ENCODE data around the gene SEMA4D. TPM values are rescaled to one million over a fixed set of nuclear protein-coding genes. Genes with fewer than 3 reads are reported as not detected.

The SEMA4D gene
- total RNA-seq, 1 donor = 0.43 TPM

- no peak for DNase-seq (ENCODE audit: low read depth)
- no peak overlapping the region for H3K4me3 ChIP-seq (ENCODE audit: low read depth, low read length)
- TF ChIP-seq, protein P1, sequence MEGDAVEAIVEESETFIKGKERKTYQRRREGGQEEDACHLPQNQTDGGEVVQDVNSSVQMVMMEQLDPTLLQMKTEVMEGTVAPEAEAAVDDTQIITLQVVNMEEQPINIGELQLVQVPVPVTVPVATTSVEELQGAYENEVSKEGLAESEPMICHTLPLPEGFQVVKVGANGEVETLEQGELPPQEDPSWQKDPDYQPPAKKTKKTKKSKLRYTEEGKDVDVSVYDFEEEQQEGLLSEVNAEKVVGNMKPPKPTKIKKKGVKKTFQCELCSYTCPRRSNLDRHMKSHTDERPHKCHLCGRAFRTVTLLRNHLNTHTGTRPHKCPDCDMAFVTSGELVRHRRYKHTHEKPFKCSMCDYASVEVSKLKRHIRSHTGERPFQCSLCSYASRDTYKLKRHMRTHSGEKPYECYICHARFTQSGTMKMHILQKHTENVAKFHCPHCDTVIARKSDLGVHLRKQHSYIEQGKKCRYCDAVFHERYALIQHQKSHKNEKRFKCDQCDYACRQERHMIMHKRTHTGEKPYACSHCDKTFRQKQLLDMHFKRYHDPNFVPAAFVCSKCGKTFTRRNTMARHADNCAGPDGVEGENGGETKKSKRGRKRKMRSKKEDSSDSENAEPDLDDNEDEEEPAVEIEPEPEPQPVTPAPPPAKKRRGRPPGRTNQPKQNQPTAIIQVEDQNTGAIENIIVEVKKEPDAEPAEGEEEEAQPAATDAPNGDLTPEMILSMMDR (IDR thresholded peaks at IDR 0.05; ENCODE audit: insufficient read depth, low read depth, low read length) = no peak
Measured at GRCh38 chr9:89493671-89494070, 4.2 kb downstream of the SEMA4D start.

DNA sequence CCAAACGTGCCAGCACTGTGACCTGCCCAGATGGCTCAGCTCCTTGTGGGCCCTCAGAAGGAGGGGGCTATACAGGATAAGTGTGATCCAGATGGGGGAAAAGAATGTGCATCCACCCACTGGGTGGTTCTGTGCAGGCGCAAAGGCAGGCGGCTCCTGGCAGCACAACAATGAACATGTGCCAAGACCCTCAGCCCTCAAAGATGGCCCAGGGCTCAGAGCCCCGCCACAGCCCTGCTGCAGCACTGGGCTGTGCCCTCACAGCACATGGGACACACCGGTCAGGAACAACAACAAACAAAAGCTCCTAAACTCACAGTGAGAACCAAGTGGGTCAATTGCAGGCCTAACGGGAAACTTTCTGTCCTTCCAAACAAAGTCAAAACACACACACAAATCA lies 4.7 kb downstream of the SEMA4D start:
- TF ChIP-seq, protein P1 (IDR thresholded peaks at IDR 0.05; ENCODE audit: insufficient read depth, low read depth, low read length) = no peak
- no peak for DNase-seq (ENCODE audit: low read depth)
- no peak overlapping the region for H3K4me3 ChIP-seq (ENCODE audit: low read depth, low read length)

DNA sequence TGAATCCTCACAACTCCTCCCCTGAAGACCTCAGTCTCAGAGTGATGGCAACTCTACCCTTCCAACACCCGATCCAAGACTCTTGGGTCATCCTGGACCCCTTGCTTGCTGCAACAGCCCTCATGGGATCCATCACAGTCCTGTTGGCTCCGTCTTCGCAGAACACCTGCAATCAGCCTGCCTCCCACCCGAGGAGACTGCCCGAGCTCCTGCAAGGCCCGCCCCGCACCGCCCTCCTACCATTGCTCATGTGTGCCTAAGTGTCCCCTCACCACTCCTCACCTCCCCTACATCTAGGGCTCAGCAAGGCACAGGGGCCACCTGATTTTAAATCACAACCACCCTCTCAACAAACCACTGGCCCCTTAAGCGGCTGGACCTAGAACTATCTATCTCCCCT lies 5.3 kb downstream of the SEMA4D start:
- no peak overlapping the region for H3K4me3 ChIP-seq (ENCODE audit: low read depth, low read length)
- TF ChIP-seq, protein P1 (IDR thresholded peaks at IDR 0.05; ENCODE audit: insufficient read depth, low read depth, low read length) = no peak
- no peak for DNase-seq (ENCODE audit: low read depth)

DNA sequence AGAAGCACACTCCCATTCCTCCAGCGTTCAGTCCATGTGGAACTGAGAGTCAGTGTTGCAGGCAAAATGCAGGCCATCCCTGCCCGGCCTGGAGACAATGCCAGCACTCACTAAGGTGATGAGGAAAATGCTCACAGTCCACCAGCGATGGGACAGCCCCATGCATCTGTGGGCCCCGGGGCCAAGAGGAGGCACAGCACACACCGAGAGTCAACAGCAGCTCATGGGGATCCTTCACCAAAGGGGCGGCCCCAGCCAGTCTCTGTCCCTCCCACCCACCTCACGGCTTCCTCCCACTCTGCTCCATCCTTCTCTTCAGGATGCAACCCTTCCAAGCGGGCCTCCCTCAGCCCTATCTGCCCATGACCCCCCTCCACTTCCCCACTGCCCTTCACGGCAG lies 6.2 kb downstream of the SEMA4D start:
- DNase-seq (ENCODE audit: low read depth) = no peak
- no peak overlapping the region for H3K4me3 ChIP-seq (ENCODE audit: low read depth, low read length)
- TF ChIP-seq, protein P1 (IDR thresholded peaks at IDR 0.05; ENCODE audit: insufficient read depth, low read depth, low read length) = no peak

DNA sequence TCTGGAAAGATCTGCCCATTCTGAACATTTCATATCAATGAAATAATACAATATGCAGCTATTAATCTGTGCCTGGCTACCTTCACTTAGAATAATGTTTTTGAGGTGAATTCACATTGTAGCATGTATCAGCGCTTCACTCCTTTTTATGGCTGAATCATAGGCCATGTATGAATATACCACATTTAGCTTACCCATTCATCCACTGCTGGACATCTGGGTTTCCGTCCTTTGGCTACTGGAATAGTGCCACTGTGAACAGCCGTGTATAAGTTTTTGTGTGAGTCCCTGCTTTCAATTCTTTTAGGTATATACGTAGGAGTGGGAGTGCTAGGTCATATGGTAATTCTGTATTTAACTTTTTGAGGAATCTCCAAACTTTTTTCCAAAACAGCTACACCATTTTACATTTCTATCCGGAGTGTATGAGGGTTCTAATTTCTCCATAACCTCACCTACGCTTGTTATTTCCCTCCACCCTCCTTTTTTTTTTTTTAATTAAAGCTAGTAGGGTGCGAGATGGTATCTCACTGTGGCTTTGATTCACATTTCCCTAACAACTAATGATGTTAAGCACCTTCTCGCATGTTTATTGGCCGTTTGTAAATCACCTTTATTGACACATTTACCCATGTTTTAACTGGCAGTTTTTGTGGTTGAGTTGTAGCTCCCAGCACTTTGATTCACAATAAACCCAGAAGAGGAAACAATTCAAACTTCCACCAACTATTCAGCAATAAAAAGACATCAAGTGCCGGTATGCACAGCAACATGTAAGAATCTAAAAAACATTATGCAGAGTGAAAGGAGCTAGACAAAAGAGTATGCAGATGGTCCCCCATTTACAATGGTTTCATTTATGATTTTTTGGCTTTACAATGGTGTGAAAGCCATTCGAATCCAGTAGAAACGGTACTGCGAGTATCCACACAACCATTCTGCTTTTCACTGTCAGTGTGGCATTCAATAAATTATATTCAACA lies 8.1 kb downstream of the SEMA4D start:
- TF ChIP-seq, protein P1 (IDR thresholded peaks at IDR 0.05; ENCODE audit: insufficient read depth, low read depth, low read length) = no peak
- DNase-seq (ENCODE audit: low read depth) = no peak
- H3K4me3 ChIP-seq (ENCODE audit: low read depth, low read length) = no peak overlapping the region

GRCh38 chr9:89488936-89489335 lies 9.0 kb downstream of the SEMA4D start:
- TF ChIP-seq, protein P1 (IDR thresholded peaks at IDR 0.05; ENCODE audit: insufficient read depth, low read depth, low read length) = no peak
- H3K4me3 ChIP-seq (ENCODE audit: low read depth, low read length) = no peak overlapping the region
- DNase-seq (ENCODE audit: low read depth) = no peak

All from fibroblast of villous mesenchyme (primary cell).